LNCaP clone FGC (cell line): ENCODE data around the gene PRKCE.

Source experiments
- DNase-seq: peaks from one replicate; pipeline ENCODE4 v3.0.0-alpha.2; 2011; ENCODE audit warnings: low read depth
- H3K4me3 ChIP-seq: 2 replicates; pipeline ENCODE4 v1.5.1; 2011; ENCODE audit warnings: mild to moderate bottlenecking, low read depth, low read length, control low read depth
- TF ChIP-seq, protein P1 (sequence below): IDR thresholded peaks from 2 replicates; pipeline ENCODE4 v1.5.1; 2012; ENCODE audit warnings: mild to moderate bottlenecking; ENCODE audit not compliant: control insufficient read depth, insufficient read depth; ENCODE audit errors: extremely low read depth

Gene PRKCE

DNA sequence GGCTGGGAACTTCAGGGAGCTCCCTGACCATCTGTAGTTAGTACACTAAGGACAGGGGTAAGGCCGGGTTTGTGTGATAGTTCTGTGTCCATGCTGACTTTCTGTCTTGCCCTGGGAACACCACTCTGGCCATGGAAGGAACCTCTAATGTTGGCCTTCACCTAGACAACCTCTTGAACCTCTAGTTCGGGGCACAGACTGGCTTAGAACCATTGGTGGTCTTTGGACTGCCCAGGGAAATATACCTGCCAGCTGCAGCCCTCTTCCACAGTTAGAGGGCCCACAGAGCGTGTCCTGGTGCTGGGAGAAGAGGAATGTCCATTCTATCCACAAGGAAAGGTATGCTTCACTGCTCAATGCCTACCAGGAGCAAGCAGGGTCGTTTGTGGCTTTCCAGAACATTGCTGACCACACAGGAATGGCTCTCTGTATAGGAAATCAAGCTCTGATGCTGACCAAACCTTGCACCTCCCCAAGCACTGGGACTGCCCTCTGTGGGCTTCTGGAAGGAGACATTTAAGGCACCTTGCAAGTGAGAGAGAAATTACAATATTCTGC is 326.9 kb downstream of the PRKCE start:
- TF ChIP-seq, protein P1, sequence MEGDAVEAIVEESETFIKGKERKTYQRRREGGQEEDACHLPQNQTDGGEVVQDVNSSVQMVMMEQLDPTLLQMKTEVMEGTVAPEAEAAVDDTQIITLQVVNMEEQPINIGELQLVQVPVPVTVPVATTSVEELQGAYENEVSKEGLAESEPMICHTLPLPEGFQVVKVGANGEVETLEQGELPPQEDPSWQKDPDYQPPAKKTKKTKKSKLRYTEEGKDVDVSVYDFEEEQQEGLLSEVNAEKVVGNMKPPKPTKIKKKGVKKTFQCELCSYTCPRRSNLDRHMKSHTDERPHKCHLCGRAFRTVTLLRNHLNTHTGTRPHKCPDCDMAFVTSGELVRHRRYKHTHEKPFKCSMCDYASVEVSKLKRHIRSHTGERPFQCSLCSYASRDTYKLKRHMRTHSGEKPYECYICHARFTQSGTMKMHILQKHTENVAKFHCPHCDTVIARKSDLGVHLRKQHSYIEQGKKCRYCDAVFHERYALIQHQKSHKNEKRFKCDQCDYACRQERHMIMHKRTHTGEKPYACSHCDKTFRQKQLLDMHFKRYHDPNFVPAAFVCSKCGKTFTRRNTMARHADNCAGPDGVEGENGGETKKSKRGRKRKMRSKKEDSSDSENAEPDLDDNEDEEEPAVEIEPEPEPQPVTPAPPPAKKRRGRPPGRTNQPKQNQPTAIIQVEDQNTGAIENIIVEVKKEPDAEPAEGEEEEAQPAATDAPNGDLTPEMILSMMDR = no peak
- no peak overlapping the region for H3K4me3 ChIP-seq
- DNase-seq = no peak

DNA sequence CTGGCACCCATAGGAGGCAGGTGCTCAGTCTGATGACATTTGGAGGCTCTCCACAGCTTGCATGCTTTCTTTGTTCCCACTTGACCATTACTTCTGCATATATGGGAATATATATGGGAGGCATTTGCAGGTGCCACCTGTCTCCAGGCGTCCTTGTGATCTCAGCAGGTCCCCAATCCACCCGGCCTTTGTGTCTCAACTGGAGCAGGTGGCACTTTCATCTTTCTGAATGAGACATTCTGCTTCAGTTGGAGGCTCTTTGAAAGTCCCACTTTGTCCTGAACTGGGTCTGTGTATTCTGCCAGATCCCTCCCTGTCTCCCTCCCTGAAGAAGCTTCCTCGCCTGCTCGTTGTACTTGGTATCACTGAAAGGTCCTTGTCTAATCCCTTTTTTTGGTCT is 327.6 kb downstream of the PRKCE start:
- no peak for DNase-seq
- TF ChIP-seq, protein P1 = no peak
- no peak overlapping the region for H3K4me3 ChIP-seq

DNA sequence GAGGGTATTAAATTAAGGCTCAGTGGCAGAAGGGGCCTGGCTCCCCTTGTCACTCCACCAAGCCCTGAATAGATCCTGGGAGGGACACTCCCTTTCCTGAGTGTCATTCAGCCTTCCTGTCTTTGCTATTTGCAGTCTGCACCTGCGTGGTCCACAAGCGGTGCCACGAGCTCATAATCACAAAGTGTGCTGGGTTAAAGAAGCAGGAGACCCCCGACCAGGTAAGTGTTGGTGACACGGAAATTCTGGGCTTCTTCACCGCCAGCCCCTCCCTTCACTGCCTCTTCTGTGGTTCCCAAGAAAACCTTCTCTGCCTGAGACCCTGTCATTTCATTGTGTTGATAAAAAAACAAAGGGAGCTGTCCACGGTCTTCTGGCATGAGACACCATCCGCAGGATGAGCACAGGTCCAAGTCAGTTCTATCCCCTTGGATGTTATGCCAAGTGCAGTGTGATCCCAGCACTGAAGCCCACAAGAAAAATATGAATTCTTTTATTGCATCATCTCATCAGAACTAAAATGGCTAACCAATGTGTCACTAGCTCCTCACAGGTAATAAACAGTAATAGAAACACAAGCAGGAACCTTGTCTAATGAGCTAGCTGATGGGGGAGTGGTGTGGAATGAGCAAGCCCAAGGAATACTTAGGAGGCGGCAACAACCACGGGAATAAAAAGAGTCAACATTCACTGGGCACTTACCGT is 328.8 kb downstream of the PRKCE start:
- TF ChIP-seq, protein P1 = no peak
- no peak for DNase-seq
- no peak overlapping the region for H3K4me3 ChIP-seq

DNA sequence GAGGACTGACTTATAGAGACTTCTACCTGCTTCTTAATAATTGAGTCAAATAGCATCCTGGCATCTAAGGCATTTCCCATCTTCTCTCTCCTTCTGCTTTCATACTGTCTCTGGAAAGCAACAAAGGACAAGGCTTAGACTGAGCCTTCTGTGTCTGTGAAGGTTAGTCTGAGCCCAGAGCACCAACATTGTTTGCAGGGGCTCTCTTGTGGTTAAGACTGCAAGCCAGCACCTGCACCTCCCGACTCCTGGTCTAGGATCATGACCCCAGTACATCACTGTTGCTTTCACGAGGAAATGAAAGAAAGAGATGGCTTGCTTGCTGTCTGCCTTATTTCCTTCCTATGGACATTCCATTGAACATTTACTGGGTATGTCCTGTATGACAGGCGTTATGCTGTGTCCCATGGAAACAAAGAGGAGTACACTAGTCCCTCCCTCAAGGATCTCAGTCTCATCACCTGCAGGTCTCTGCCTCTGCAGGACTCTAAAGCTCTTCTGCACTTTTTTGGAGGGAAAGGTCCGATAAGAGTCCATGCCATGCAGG is 330.0 kb downstream of the PRKCE start:
- H3K4me3 ChIP-seq = no peak overlapping the region
- DNase-seq = no peak
- TF ChIP-seq, protein P1 = no peak

DNA sequence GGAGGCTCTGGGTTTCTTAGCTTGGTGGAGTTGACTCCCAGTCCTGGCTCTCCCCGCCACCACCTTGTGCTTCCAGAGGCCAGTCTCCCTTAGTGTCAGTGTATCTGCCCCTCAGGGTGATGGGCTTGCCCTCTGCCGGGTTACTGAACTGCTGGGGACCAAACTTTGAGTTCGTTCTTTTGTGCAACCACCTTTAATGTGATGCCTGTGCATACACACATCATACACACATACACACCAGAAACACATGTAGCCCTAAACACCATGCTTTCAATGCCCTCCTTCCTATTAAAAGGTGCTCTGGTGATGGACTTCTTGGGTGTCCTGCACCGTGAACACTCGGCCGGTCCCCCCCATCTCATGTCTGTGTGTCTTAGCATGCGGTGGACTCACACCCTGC is 330.6 kb downstream of the PRKCE start:
- no peak for DNase-seq
- no peak overlapping the region for H3K4me3 ChIP-seq
- TF ChIP-seq, protein P1 = no peak

DNA sequence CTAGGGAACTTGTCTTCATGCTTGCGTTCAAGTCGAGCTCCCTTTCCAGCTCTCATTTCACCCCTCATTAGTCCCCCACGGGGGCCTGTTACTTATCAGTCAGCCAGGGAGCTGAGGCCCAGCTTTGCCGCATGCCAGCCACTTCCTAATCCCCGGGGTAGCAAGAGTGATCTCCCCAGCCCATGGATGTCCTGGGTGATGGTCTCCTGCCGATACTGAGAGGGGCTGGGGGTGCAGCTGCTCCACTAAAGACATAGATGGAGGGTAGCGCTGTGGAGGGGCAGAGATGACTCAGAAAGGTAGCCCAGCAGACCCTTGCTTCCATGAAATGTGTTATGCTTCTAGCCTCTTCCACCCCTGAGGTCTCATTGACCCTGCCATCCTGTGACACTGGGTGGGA is 331.7 kb downstream of the PRKCE start:
- DNase-seq = no peak
- TF ChIP-seq, protein P1 = no peak
- no peak overlapping the region for H3K4me3 ChIP-seq
